Colon (tissue), 2 donors: ENCODE data around the gene BLOC1S5.
"Not testable (repeated sequence)": the region's sequence is repeated elsewhere in the genome, so short reads cannot be mapped to it uniquely, and the experiment has no call there.

Source experiments
- FAIRE-seq: peaks from 2 replicates; lab custom pipeline; 2012; peaks lifted over from hg19 to GRCh38; lab: Jason Lieb, UNC
- donor health status: control.
- donor health status: control.

BLOC1S5 gene

GRCh38 chr6:8041913-8042583 is 22.1 kb downstream of the BLOC1S5 start:
- FAIRE-seq = no peak

DNA sequence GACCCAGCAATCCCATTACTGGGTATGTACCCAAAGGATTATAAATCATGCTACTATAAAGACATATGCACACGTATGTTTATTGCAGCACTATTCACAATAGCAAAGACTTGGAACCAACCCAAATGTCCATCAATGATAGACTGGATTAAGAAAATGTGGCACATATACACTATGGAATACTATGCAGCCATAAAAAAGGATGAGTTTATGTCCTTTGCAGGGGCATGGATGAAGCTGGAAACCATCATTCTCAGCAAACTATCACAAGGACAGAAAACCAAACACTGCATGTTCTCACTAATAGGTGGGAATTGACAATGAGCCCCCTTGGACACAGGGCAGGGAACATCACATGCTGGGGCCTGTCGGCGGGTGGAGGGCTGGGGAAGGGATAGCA is 30.1 kb downstream of the BLOC1S5 start:
- FAIRE-seq = not testable (repeated sequence)

DNA sequence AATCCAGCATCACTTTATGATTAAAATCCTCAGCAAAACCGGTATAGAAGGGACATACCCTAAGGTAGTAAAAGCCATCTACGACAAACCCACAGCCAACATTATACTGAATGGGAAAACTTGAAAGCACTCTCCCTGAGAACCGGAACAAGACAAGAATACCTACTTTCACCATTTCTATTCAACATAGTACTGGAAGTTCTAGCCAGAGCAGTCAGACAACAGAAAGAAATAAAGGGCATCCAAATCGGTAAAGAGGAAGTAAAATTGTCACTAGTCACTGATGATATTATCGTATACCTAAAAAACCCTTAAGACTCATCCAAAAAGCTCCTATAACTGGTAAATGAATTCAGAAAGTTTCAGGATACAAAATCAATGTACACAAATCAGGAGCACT is 33.3 kb downstream of the BLOC1S5 start:
- FAIRE-seq = no peak

DNA sequence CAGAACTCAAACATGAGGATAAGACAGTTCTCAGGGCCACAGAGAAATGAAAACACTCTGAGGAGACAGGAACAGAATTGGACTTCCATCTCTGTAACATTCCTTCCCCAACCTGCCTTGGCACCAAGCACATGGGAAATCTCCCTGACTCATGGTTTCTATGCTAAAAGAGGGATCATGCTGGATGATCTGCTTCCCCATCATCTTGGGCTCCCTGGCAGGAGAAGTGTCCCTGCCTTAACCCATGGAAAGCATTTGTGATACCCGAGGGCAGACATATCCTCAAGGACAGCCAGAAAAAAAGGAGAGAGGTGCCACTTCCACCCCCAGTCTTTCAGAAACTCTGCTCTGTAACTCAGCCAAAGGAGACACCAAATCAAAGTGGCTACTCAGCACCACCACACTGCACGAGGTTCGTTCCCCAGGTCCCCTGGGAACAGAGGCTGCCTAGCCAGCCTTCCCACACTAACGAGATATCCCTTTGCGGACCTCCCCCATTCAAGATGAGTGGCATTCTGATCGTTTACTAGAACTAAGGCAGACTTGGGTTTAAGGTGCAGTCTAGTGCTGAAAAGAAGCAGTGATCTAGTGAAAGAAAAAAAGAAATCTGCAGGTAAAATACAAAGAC is 34.8 kb downstream of the BLOC1S5 start:
- no peak for FAIRE-seq

DNA sequence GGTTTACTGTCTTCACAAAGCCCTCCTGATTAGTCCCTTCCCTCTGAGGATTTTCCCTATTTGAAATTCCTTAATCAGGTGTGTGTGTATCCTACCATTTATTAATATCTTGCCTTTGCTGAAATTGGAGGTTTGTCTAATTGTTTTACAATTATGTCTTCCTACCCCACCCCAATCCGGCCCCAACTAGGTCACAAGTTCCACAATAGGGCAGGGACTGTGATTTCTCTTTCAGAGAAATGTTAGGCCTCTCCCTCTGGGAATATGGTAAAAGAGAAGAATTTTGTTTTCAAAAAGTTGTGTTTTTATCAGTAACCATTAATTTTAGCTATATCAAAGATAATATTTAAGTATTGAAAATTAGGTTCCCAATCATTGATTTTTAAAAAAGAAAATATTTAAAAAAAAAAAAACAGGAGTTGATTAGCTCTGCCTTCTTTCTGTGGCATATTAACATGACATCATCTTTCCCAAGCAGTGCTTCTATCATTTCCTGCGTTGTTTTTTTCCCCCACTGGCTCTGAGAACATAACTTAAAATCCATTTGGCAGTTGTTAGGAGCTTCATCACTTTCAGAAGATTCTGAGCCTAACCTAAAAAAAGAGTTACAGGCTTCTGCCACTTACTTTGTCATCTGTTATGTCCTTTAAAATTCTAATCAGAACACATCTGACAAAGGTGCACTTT is 36.1 kb downstream of the BLOC1S5 start:
- FAIRE-seq = no peak

DNA sequence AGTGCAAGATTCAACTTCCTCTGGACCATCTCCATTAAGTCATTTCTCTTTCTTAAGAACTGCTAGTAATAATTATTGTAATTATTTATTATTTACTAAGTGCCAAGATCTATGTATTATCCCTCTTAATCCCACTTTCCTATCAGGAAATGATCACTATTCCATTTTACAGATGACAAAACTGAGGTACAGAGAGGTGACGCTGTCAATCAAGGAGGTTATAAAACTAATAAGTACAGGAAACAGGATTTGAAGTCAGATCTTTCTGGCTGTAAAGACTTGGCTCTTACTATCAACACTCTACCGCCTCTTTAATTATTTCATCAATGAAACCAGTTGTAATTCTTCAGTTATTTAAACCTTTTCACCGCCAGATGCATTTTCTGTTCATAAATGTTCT is 37.4 kb downstream of the BLOC1S5 start:
- FAIRE-seq = no peak

DNA sequence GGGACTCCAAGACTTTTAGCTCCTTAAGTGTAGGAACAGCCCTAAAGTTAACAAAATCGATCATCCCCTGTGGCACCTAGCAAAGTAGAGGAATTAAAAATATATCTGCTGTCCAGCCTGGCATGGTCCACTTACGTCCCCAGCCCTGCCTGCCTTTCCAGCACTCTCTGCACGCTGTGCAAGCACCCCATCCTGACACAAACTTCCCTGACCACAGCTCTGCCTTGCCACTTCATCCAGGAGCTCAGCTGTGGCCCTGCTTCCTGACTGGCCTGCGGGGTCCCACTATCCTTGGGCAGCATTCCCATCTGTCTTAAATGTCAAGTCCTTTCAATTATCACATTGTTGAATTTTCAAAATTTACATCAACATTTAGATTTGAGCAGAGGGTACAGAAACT is 39.0 kb downstream of the BLOC1S5 start:
- no peak for FAIRE-seq

DNA sequence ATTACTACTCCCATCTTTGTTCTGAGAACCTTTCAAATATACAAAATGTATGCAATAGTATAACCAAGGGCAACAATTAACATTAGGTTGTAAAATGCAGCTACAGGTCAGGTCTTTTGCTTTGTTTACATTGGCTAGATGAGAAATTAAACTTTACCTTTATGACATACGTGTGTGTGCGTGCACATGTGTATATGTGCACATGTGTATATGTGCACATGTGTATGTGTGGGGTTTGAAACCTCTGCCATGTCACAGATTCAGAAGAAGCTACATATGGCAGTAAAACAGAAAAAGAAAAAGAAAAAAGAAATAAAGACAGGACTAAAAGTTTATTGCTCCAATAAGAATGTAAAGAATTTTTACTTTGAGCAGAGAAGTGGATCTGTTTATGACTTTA is 40.6 kb downstream of the BLOC1S5 start:
- FAIRE-seq = no peak

GRCh38 chr6:8020083-8020482 is 44.1 kb downstream of the BLOC1S5 start:
- FAIRE-seq = no peak

- FAIRE-seq = no peak
Observed at GRCh38 chr6:8017705-8018104, 46.5 kb downstream of the BLOC1S5 start.

- FAIRE-seq = no peak
Observed at GRCh38 chr6:8017276-8017701, 46.9 kb downstream of the BLOC1S5 start.

- FAIRE-seq = no peak
Observed at GRCh38 chr6:8014947-8015346, 49.2 kb downstream of the BLOC1S5 start.

DNA sequence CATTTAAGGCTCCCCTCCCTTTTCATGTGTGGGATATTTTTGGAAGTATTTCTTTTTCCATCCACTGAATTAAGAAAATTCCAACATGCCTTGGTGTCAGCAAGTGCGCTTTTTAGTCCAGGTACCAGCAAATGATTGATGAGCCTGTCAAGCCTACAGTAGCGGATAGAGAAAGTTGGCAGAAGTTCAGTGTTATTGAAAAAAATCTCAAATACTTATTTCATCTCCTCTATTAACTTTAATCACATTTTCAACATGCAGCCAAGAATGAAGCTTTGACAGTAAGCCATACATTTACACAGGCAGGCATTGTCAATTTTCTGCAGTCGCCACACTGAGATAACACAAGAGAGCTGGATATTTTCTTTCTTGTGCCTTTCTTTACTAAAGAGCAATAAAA is 50.4 kb downstream of the BLOC1S5 start:
- FAIRE-seq = no peak

- peak; percentile 87 for FAIRE-seq
Observed at GRCh38 chr6:8006208-8006607, 58.0 kb downstream of the BLOC1S5 start.

GRCh38 chr6:8005136-8005535 is 59.1 kb downstream of the BLOC1S5 start:
- no peak for FAIRE-seq

- FAIRE-seq = no peak
Observed at GRCh38 chr6:8000636-8001035, 63.6 kb downstream of the BLOC1S5 start.

DNA sequence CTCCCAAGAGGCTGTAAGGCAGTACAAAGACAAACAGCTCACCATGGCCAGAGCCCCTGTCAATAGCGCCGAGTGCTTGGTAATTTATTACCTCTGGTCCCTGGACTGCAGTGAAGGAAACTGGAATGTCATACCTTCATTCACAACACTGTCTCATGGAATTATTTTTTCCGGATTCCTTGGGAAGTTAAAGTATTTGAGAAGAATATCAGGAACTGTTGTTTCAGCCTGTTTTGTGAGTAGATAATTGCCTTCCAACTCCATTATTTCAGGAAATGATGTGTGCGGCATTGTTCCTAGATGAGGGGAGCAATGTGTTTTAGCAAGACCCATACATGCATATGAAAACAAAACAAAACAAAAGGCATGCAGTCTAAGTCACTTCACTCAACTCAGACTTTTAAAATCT is 64.0 kb downstream of the BLOC1S5 start:
- FAIRE-seq = no peak

GRCh38 chr6:7999201-7999600 is 65.0 kb downstream of the BLOC1S5 start:
- FAIRE-seq = no peak

GRCh38 chr6:7998103-7998725 is 66.0 kb downstream of the BLOC1S5 start:
- no peak for FAIRE-seq

DNA sequence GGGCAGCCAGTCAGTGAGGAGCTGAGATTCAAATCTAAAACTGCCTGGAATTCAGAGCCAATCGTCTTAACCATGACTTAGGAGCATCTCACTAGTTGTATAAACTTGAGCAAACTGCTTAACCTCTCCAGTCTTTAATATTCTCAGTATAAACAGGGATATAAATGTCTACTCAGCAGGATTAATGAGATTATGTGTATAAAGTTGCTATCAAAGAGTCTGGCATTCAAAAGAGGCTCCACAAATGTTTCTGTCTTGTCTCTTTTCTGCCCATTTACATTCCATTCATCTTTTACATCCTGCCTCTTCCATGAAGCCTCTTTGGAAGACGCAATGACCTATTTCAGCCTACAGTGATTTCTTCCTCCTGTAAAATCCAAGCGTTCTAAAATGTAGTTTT is 66.9 kb downstream of the BLOC1S5 start:
- no peak for FAIRE-seq

- FAIRE-seq = no peak
Observed at GRCh38 chr6:7996538-7997111, 67.6 kb downstream of the BLOC1S5 start.

DNA sequence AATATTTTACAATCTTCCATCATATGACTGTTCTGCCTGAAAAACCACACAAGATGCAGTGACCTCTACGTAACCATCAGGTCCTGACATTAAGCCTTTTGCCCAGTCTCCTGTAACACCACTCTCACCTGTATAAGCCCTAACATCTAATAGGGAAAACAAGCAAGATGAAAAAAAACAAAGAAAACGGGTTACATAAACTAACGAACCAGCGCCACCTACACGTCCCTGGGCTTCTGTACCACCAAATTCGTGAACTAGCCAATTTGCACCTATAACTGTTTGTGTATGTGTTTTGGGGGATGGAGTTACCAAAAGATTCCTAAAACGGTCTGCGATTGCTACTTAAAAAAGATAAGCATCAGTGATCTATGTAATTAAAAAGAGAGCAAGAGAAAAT is 70.2 kb downstream of the BLOC1S5 start:
- no peak for FAIRE-seq

DNA sequence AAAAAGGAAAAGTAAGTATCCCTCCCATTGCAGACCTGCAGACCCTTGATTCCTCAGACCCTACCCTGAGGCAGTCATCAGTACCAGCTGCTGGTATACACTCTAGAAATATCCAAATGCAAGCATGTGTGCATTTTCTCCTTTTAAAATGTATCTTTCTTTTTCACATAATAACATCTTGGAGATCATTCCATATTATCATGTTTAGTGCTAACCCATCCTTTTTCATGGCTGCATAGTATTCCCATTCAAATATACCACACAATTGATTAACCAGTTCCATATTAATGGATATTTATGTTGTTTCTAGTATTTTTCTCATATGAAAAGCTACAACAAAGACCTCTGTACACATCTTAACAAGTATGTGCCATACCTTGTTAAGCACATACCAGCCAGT is 70.8 kb downstream of the BLOC1S5 start:
- no peak for FAIRE-seq
